AG04450 (cell line): ENCODE data around the gene ACIN1. TPM values are rescaled to one million over a fixed set of nuclear protein-coding genes. Genes with fewer than 3 reads are reported as not detected.
A peak's percentile ranks its signal among the peaks of the same experiment; 100 is the strongest.

Experiments
- CTCF ChIA-PET: fragments of 300-600, 350-600 bp; formaldehyde crosslinking; extraction: SDS; loops from one replicate; lab custom pipeline; 2022; ENCODE audit warnings: antibody characterized with exemption, inconsistent platforms; lab: Charles Lee
- POLR2A ChIA-PET: fragments of 350-600 bp; formaldehyde crosslinking; extraction: SDS; loops from one replicate; lab custom pipeline; 2021; ENCODE audit warnings: antibody characterized with exemption, inconsistent platforms; lab: Yijun Ruan, JAX
- DNase-seq: peaks from one replicate; pipeline ENCODE4 v3.0.0-alpha.2; 2011; ENCODE audit warnings: low read depth, low spot score
- H3K27ac ChIP-seq: one replicate; pipeline ENCODE4 v1.5.1; 2012; ENCODE audit warnings: low read depth, low read length, control low read depth
- H3K27me3 ChIP-seq: one replicate; pipeline ENCODE4 v1.6.0; 2012; ENCODE audit warnings: low read length; ENCODE audit not compliant: control insufficient read depth, insufficient read depth
- H3K4me3 ChIP-seq: 2 replicates; pipeline ENCODE4 v1.5.1; 2011; ENCODE audit warnings: mild to moderate bottlenecking, low read depth, low read length, control low read depth
- H3K9me3 ChIP-seq: 2 replicates; pipeline ENCODE4 v1.5.1; 2012; ENCODE audit warnings: low read length; ENCODE audit not compliant: control insufficient read depth, insufficient read depth
- polyA plus RNA-seq: library from polyadenylated mRNA; depleted of rRNA; stranded (reverse); fragments of >200 nt; gene quantifications from 2 replicates; pipeline ENCODE4 v1.2.3, GENCODE V29; 2011
- TF ChIP-seq, protein P1 (sequence below): IDR thresholded peaks from 2 replicates; pipeline ENCODE4 v1.5.1; 2011; ENCODE audit warnings: low read depth, low read length, control low read depth, inconsistent platforms

ACIN1 gene
- polyA plus RNA-seq, 1 experiment: 173 TPM

DNA sequence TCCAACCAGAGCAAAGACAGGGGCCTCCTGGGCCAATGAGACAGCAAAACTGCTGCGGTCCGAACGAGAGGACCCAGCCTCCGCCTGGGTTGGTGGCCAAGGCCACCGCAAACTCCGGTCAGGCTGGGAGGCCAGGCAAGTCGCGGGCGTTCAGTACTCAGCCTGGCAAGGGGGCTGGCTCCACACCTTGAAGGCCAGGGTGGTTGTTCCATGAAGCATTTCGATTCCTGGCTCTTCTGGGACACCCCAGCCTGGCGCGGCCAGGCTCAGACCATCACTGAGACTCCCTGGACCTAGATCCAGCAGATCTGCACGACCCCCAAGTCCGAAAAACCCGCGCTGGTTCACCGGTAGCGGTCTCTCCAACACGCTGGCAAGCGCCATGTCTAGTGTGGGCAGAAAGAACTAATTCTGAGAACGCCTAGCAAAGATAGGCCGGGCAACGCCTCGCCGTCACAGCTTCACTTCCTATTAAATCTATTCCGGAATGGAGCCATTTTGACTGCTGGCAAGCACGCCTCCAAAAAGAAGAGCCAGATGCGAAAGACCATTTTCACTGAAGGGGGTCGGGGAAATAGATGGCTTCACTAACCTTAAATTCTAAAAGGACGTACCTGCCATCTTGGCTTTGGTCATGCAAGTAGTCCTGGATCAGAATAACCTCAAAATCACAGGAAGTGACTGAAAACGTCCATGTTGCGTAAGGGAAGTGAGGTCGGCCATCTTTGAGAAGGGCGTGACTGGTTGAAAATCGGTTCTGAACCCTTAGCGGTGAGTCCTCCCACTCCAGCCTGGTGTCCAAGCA lies 60.2 kb downstream of the ACIN1 start, which contains the start of gene PSMB5:
PSMB5 (minus strand) TSS at position 403 of the 805 bp plus-strand sequence; CDS start at position 384, 19 bp downstream.
- TF ChIP-seq, protein P1, sequence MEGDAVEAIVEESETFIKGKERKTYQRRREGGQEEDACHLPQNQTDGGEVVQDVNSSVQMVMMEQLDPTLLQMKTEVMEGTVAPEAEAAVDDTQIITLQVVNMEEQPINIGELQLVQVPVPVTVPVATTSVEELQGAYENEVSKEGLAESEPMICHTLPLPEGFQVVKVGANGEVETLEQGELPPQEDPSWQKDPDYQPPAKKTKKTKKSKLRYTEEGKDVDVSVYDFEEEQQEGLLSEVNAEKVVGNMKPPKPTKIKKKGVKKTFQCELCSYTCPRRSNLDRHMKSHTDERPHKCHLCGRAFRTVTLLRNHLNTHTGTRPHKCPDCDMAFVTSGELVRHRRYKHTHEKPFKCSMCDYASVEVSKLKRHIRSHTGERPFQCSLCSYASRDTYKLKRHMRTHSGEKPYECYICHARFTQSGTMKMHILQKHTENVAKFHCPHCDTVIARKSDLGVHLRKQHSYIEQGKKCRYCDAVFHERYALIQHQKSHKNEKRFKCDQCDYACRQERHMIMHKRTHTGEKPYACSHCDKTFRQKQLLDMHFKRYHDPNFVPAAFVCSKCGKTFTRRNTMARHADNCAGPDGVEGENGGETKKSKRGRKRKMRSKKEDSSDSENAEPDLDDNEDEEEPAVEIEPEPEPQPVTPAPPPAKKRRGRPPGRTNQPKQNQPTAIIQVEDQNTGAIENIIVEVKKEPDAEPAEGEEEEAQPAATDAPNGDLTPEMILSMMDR: no peak
- peak within 1 kb of the TSS; percentile 93 for H3K4me3 ChIP-seq
- peak within 1 kb of the TSS; percentile 94 for H3K27ac ChIP-seq
- CTCF ChIA-PET: interaction anchor here (0.6 to 2.9 kb wide), 6 partner anchors 34 to 92 kb away, joined by 3 to 19 read pairs (median 8); partner anchors contain the start of gene ACIN1
- peak; percentile 83 for DNase-seq
- POLR2A ChIA-PET: interaction anchor here (0.7 to 1.9 kb wide), 4 partner anchors 10 to 183 kb away, joined by 3 to 11 read pairs (median 4); no protein-coding TSS in a partner anchor
- no peaks in the 10 kb centered on the region; the same call in 1 of the 2 replicates for H3K9me3 ChIP-seq
- no peaks in the 10 kb centered on the region for H3K27me3 ChIP-seq

DNA sequence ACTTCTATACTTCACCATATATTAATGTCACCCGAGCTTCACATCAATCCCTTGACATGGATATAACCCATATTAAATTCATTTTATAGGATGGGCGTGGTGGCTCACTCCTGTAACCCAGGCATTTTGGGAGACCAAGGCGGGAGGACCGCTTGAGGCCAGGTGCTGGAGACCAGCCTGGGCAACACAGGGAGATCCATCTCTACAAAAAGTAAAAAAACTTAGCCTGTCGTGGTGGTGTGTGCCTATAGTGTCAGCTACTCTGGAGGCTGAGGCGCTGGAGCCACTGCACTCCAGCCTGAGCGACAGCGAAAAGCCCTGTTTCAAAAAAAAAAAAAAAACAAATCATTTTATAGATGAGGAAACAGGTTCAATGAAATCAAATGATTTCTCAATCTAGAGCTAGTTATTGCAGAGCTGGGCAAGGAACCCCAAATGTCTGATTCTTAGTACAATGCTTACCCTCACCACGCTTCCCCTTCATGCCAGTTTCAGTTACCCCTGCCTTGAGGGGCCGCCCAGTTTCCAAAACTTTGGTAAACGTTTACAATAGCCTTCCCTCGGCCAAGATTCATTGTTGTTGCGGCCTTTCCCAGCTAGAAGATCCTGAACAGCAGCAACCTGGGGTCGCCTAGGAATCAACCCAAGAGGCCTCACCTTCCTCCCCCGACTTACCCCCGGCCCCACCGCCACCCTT lies 61.0 kb downstream of the ACIN1 start:
- POLR2A ChIA-PET: interaction anchor here (0.6 to 1.9 kb wide), 5 partner anchors 13 to 194 kb away, joined by 3 to 11 read pairs (median 3); no protein-coding TSS in a partner anchor
- CTCF ChIA-PET: interaction anchor here (0.6 to 2.9 kb wide), 9 partner anchors 35 to 267 kb away, joined by 3 to 19 read pairs (median 4); partner anchors contain the start of gene ACIN1
- H3K27me3 ChIP-seq: no peaks in the 10 kb centered on the region
- no peak for DNase-seq
- peak overlapping the region; percentile 94 for H3K27ac ChIP-seq
- TF ChIP-seq, protein P1: no peak
- peak overlapping the region; percentile 93 for H3K4me3 ChIP-seq
- no peaks in the 10 kb centered on the region; the same call in 1 of the 2 replicates for H3K9me3 ChIP-seq

DNA sequence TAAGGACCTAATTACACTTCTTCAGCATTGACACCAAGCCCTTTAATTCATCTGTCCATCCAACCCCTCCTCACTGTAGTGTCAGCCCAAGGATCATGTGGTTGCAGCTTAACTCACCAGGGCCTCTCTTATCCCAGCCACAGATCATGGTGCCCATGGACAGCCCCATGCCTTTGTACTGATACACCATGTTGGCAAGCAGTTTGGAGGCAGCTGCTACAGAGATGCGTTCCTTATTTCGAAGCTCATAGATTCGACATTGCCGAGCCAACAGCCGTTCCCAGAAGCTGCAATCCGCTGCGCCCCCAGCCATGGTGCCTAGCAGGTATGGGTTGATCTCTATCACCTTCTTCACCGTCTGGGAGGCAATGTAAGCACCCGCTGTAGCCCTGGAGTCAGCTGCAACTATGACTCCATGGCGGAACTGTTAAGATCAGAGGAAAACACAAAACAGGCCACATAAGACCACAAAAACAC lies 61.6 kb downstream of the ACIN1 start:
- no peak for DNase-seq
- Histone ChIP-seq H3K9me3 (no peaks in the 10 kb centered on the region; the same call in 1 of the 2 replicates), H3K27ac (no peak overlapping the region), H3K4me3 (peak overlapping the region; percentile 93), H3K27me3 (no peaks in the 10 kb centered on the region)
- ChIA-PET CTCF (interaction anchor here (0.6 to 2.9 kb wide), 8 partner anchors 36 to 268 kb away, joined by 3 to 19 read pairs (median 6); partner anchors contain the start of gene ACIN1), POLR2A (interaction anchor here (0.6 to 1.9 kb wide), 4 partner anchors 25 to 193 kb away, joined by 3 to 11 read pairs (median 6); no protein-coding TSS in a partner anchor)
- TF ChIP-seq, protein P1: no peak

DNA sequence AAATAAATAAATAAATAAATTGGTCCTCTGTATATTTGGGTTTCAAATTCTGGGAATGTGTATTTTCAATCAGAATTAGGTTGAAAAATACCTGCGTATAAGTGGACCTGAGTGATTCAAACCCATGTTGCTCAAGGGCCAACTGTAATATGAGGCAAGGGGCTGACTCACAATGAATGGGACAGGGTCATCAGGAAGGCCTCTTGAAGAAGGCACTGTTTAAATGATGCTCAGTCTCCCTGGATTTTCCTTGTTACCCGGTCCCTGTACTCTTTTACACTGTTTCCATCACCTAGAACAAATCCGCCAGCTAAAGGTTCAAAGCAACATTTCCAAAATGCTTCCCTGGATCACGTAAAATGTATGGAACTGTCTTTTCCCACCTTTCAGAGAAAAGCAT lies 64.0 kb downstream of the ACIN1 start:
- Histone ChIP-seq H3K4me3 (no peak overlapping the region), H3K27ac (no peak overlapping the region), H3K9me3 (no peaks in the 10 kb centered on the region; the same call in 1 of the 2 replicates), H3K27me3 (no peaks in the 10 kb centered on the region)
- DNase-seq: no peak
- TF ChIP-seq, protein P1: no peak
- ChIA-PET CTCF (interaction anchor here (0.6 to 2.4 kb wide), 7 partner anchors 26 to 474 kb away, joined by 3 to 15 read pairs (median 4); no protein-coding TSS in a partner anchor), POLR2A (no interaction called here)
